Neural progenitor cell (in vitro differentiated cells): ENCODE measurements around the gene CILP.

Source experiments
- EZH2 ChIP-seq: fragments of 200-600 bp; sonication (generic); IDR thresholded peaks from 2 replicates; pipeline ENCODE4 v1.6.1; 2017; ENCODE audit warnings: antibody characterized with exemption, mild to moderate bottlenecking, moderate library complexity
- TF ChIP-seq, protein P1 (sequence below): fragments of 200-600 bp; sonication (generic); IDR thresholded peaks from 2 replicates; pipeline ENCODE4 v1.5.1; 2017; ENCODE audit warnings: antibody characterized with exemption, mild to moderate bottlenecking

DNA sequence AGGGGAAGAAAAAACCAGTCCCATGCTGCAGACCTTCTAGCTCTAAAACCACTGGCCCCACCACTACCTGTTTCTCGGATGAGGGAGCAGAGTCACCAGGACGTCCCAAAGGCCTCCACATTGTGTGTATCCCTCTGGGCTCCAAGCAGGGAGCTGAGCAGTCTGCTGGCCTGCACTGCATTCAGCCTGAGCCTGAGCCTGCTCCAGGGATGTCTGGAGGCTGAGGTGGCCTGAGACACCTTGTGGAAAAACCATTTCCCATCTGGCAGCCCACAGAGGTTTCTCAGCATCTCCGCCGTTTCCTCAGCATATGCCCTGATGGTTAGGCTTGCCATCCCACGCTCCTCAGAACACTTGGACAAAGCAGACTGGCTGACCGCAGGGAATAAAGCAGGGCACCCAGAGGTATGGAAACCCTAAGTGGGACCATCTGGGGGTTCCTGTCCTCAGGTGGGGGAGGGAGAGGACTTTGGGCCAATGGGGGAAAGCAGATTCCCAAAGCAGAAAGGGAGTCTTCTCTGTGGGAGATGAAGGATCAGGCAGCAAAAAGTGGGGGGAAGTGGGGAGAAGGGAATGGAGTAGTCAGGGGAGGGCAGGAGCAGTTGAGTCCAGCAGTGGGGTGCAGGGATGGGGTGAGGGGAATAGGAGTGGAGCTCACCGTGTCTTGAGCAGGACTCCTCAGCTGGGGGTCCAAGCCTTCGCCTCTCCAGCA is at the start of gene CILP:
- TF ChIP-seq, protein P1, sequence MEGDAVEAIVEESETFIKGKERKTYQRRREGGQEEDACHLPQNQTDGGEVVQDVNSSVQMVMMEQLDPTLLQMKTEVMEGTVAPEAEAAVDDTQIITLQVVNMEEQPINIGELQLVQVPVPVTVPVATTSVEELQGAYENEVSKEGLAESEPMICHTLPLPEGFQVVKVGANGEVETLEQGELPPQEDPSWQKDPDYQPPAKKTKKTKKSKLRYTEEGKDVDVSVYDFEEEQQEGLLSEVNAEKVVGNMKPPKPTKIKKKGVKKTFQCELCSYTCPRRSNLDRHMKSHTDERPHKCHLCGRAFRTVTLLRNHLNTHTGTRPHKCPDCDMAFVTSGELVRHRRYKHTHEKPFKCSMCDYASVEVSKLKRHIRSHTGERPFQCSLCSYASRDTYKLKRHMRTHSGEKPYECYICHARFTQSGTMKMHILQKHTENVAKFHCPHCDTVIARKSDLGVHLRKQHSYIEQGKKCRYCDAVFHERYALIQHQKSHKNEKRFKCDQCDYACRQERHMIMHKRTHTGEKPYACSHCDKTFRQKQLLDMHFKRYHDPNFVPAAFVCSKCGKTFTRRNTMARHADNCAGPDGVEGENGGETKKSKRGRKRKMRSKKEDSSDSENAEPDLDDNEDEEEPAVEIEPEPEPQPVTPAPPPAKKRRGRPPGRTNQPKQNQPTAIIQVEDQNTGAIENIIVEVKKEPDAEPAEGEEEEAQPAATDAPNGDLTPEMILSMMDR: no peak
- no peak for TF ChIP-seq EZH2
